ENCODE results near the gene TPH1.

Gene TPH1

GRCh38 chr11:18014876-18015275, 31.2 kb downstream of the TPH1 start:
- Histone ChIP-seq H3K27ac (no peak overlapping the region), H3K4me3 (ENCODE audit: low read depth, low read length) (no peak overlapping the region), H3K4me1 (peaks cover 3% of the 10 kb centered on the region), H3K9me3 (ENCODE audit: control insufficient read depth, low read length) (no peaks in the 10 kb centered on the region), H3K27me3 (ENCODE audit: control insufficient read depth, insufficient read depth, low read length) (no peaks in the 10 kb centered on the region), H3K4me2 (ENCODE audit: low read length) (no peak overlapping the region), H2AFZ (no peak overlapping the region), H3K9ac (no peak overlapping the region), H3K36me3 (ENCODE audit: control insufficient read depth, insufficient read depth, low read length) (no peaks in the 10 kb centered on the region), H3K79me2 (no peaks in the 10 kb centered on the region)
- no peak for TF ChIP-seq CTCF (IDR thresholded peaks at IDR 0.05)

GRCh38 chr11:18013790-18014507, 32.1 kb downstream of the TPH1 start:
- H3K27me3 ChIP-seq (ENCODE audit: control insufficient read depth, insufficient read depth, low read length) = no peaks in the 10 kb centered on the region
- no peak for TF ChIP-seq CTCF (IDR thresholded peaks at IDR 0.05)
- peak overlapping the region; percentile 71 for H3K4me2 ChIP-seq (ENCODE audit: low read length)
- peak overlapping the region; percentile 64 for H3K4me3 ChIP-seq (ENCODE audit: low read depth, low read length)
- no peak overlapping the region for H3K27ac ChIP-seq
- no peaks in the 10 kb centered on the region for H3K9me3 ChIP-seq (ENCODE audit: control insufficient read depth, low read length)
- H2AFZ ChIP-seq = peak overlapping the region; percentile 98
- no peaks in the 10 kb centered on the region for H3K36me3 ChIP-seq (ENCODE audit: control insufficient read depth, insufficient read depth, low read length)
- no peaks in the 10 kb centered on the region for H3K79me2 ChIP-seq
- H3K4me1 ChIP-seq = peaks cover 3% of the 10 kb centered on the region
- no peak overlapping the region for H3K9ac ChIP-seq

- Histone ChIP-seq H3K9me3 (ENCODE audit: control insufficient read depth, low read length) (no peaks in the 10 kb centered on the region), H3K27ac (peak within 1 kb of the TSS; percentile 74), H3K9ac (peak within 1 kb of the TSS; percentile 53), H2AFZ (peak within 1 kb of the TSS; percentile 98), H3K4me3 (ENCODE audit: low read depth, low read length) (peak within 1 kb of the TSS; percentile 64), H3K36me3 (ENCODE audit: control insufficient read depth, insufficient read depth, low read length) (no peaks in the 10 kb centered on the region), H3K27me3 (ENCODE audit: control insufficient read depth, insufficient read depth, low read length) (no peaks in the 10 kb centered on the region), H3K79me2 (no peaks in the 10 kb centered on the region), H3K4me1 (peaks cover 3% of the 10 kb centered on the region), H3K4me2 (ENCODE audit: low read length) (peak within 1 kb of the TSS; percentile 71)
- TF ChIP-seq CTCF (IDR thresholded peaks at IDR 0.05) = peak; percentile 21
Observed at GRCh38 chr11:18012906-18013781, 32.9 kb downstream of the TPH1 start, which contains the start of gene SERGEF. Gene SERGEF, minus strand, starts transcription at chr11:18013047. Its CDS starts 37 bp downstream, at chr11:18013010.

- Histone ChIP-seq H3K4me1 (peaks cover 3% of the 10 kb centered on the region), H3K36me3 (ENCODE audit: control insufficient read depth, insufficient read depth, low read length) (no peaks in the 10 kb centered on the region), H3K27me3 (ENCODE audit: control insufficient read depth, insufficient read depth, low read length) (no peaks in the 10 kb centered on the region), H3K9ac (peak overlapping the region; percentile 53), H2AFZ (peak overlapping the region; percentile 90), H3K4me2 (ENCODE audit: low read length) (peak overlapping the region; percentile 65), H3K9me3 (ENCODE audit: control insufficient read depth, low read length) (no peaks in the 10 kb centered on the region), H3K4me3 (ENCODE audit: low read depth, low read length) (peak overlapping the region; percentile 50), H3K27ac (peak overlapping the region; percentile 74), H3K79me2 (no peaks in the 10 kb centered on the region)
- TF ChIP-seq CTCF (IDR thresholded peaks at IDR 0.05) = no peak
Observed at GRCh38 chr11:18012122-18012905, 33.8 kb downstream of the TPH1 start.

Data from parathyroid adenoma (tissue), 2 donors.